Loucy (cell line): ENCODE data around the gene EBPL.

Experiments used
- EZH2phosphoT487 ChIP-seq: fragments of 200-600 bp; IDR thresholded peaks from 2 replicates; pipeline ENCODE4 v1.6.1; 2018; ENCODE audit warnings: antibody characterized with exemption, mild to moderate bottlenecking, moderate library complexity, borderline replicate concordance
- TF ChIP-seq, protein P1 (sequence below): fragments of 200-600 bp; sonication (generic); conservative IDR thresholded peaks from 2 replicates; pipeline ENCODE4 v1.5.1; 2014; ENCODE audit warnings: mild to moderate bottlenecking, antibody characterized with exemption, low read length

DNA sequence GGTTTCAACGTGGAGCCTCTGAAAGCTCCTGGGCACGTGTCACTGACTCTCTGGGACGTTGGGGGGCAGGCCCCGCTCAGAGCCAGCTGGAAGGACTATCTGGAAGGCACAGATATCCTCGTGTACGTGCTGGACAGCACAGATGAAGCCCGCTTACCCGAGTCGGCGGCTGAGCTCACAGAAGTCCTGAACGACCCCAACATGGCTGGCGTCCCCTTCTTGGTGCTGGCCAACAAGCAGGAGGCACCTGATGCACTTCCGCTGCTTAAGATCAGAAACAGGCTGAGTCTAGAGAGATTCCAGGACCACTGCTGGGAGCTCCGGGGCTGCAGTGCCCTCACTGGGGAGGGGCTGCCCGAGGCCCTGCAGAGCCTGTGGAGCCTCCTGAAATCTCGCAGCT lies 60.7 kb downstream of the EBPL start:
- TF ChIP-seq, protein P1, sequence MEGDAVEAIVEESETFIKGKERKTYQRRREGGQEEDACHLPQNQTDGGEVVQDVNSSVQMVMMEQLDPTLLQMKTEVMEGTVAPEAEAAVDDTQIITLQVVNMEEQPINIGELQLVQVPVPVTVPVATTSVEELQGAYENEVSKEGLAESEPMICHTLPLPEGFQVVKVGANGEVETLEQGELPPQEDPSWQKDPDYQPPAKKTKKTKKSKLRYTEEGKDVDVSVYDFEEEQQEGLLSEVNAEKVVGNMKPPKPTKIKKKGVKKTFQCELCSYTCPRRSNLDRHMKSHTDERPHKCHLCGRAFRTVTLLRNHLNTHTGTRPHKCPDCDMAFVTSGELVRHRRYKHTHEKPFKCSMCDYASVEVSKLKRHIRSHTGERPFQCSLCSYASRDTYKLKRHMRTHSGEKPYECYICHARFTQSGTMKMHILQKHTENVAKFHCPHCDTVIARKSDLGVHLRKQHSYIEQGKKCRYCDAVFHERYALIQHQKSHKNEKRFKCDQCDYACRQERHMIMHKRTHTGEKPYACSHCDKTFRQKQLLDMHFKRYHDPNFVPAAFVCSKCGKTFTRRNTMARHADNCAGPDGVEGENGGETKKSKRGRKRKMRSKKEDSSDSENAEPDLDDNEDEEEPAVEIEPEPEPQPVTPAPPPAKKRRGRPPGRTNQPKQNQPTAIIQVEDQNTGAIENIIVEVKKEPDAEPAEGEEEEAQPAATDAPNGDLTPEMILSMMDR: no peak
- TF ChIP-seq EZH2phosphoT487: no peak
